ENCODE results near the gene PLEKHA4. TPM values are rescaled to one million over a fixed set of nuclear protein-coding genes. Genes with fewer than 3 reads are reported as not detected.

PLEKHA4 gene
- total and polyA plus RNA-seq, 9 of the 15 experiments (the other 6 are each of a cell fraction or from before 2014, with no cell fraction given): 0.07 to 30.8 (median 11.4) TPM

- ATAC-seq: no peak; the same call in 2 of the 3 replicates
- Histone ChIP-seq H3K79me2 (ENCODE audit: control insufficient read depth, insufficient read depth, low read length) (no peaks in the 10 kb centered on the region), H3K9me3 (replicated peaks; ENCODE audit: control insufficient read depth, insufficient read depth, low read depth, low read length) (peaks cover 3% of the 10 kb centered on the region; the same call in 1 of the 2 replicates), H3K9ac (ENCODE audit: insufficient read depth in 1 of 2, low read depth in 2 of 2, low read length in 2 of 2) (no peak overlapping the region), H3K4me1 (replicated peaks in 1 of 2; ENCODE audit: control insufficient read depth in 2 of 2, insufficient read depth in 2 of 2, low read length in 2 of 2) (peaks cover 9 to 14% of the 10 kb centered on the region in 2 experiments; a peak in 4 of 5 replicates), H3K36me3 (ENCODE audit: control insufficient read depth, insufficient read depth, low read length) (no peaks in the 10 kb centered on the region), H2AFZ (ENCODE audit: low read depth, low read length) (no peak overlapping the region), H3K27me3 (ENCODE audit: control insufficient read depth in 2 of 2, insufficient read depth in 2 of 2, low read length in 2 of 2) (no peaks in the 10 kb centered on the region), H3K4me3 (no peak overlapping the region), H3K4me2 (ENCODE audit: insufficient read depth, low read length) (no peak overlapping the region), H3K27ac (ENCODE audit: extremely low read depth, low read depth, low read length) (no peak overlapping the region), H3K9me1 (ENCODE audit: control insufficient read depth, insufficient read depth, low read length) (no peaks in the 10 kb centered on the region), H4K20me1 (replicated peaks; ENCODE audit: control insufficient read depth, insufficient read depth, low read length) (no peaks in the 10 kb centered on the region)
- FAIRE-seq: no peak
- CTCF ChIA-PET (ENCODE audit: low intra/inter-chr PET ratio): no interaction called here
- no TSS peak for BruUV-seq (replicated peaks)
- no peak for DNase-seq (ENCODE audit: extremely low read depth in 1 of 4, low spot score in 3 of 4)
- TF ChIP-seq CTCF (IDR thresholded peaks at IDR 0.05 in 2 of 3, conservative IDR thresholded peaks at IDR 0.05 in 1 of 3; ENCODE audit: insufficient read depth in 2 of 3, low read depth in 1 of 3, low read length in 3 of 3): peak in 2 of 3 experiments; percentile 22 to 26; a peak in 2 of 6 replicates
- TF ChIP-seq, protein P1, sequence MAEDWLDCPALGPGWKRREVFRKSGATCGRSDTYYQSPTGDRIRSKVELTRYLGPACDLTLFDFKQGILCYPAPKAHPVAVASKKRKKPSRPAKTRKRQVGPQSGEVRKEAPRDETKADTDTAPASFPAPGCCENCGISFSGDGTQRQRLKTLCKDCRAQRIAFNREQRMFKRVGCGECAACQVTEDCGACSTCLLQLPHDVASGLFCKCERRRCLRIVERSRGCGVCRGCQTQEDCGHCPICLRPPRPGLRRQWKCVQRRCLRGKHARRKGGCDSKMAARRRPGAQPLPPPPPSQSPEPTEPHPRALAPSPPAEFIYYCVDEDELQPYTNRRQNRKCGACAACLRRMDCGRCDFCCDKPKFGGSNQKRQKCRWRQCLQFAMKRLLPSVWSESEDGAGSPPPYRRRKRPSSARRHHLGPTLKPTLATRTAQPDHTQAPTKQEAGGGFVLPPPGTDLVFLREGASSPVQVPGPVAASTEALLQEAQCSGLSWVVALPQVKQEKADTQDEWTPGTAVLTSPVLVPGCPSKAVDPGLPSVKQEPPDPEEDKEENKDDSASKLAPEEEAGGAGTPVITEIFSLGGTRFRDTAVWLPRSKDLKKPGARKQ (CRISPR knock-in tag; IDR thresholded peaks at IDR 0.05): no peak
- intact Hi-C loops (cut with micrococcal nuclease): no loop called here
- 65% methylated on average over 8 of the region's 8 CpGs for WGBS (ENCODE audit: insufficient coverage, low coverage, missing lambda C conversion rate)
- POLR2A ChIA-PET: interaction anchor here (1.2 to 1.4 kb wide), 2 partner anchors 16 to 141 kb away, joined by 4 to 5 read pairs; partner anchors contain the start of gene BCAT2
- in situ Hi-C loops (cut with MboI): no loop called here
Measured at GRCh38 chr19:48826606-48827020, 41.8 kb downstream of the PLEKHA4 start.
